ENCODE data around the gene HTR3D.
"Not testable (repeated sequence)": the region's sequence is repeated elsewhere in the genome, so short reads cannot be mapped to it uniquely, and the experiment has no call there.

Gene HTR3D

GRCh38 chr3:184029443-184029842, 2.1 kb upstream of the HTR3D start:
- Mint-ChIP-seq H3K4me3 (no peak overlapping the region), H3K27me3 (peaks cover 8% of the 10 kb centered on the region), H3K9me3 (no peaks in the 10 kb centered on the region), H3K4me1 (no peaks in the 10 kb centered on the region), H3K36me3 (ENCODE audit: low read depth) (no peaks in the 10 kb centered on the region), H3K27ac (no peak overlapping the region)
- ATAC-seq, result no peak
- no peak for DNase-seq

- Mint-ChIP-seq H3K4me3 (no peak overlapping the region), H3K4me1 (no peaks in the 10 kb centered on the region), H3K36me3 (ENCODE audit: low read depth) (no peaks in the 10 kb centered on the region), H3K27me3 (peaks cover 8% of the 10 kb centered on the region), H3K27ac (no peak overlapping the region), H3K9me3 (no peaks in the 10 kb centered on the region)
- ATAC-seq, result no peak
- no peak for DNase-seq
These were observed 1.0 kb upstream of the HTR3D start for GRCh38 chr3:184030536-184030935.

- Mint-ChIP-seq H3K36me3 (ENCODE audit: low read depth) (no peaks in the 10 kb centered on the region), H3K27ac (no peak overlapping the region), H3K4me1 (no peaks in the 10 kb centered on the region), H3K9me3 (no peaks in the 10 kb centered on the region), H3K4me3 (no peak overlapping the region), H3K27me3 (peaks cover 3% of the 10 kb centered on the region)
- no peak for ATAC-seq
- DNase-seq, result no peak
These were observed 6.3 kb downstream of the HTR3D start for GRCh38 chr3:184037816-184038215.

- H3K27ac Mint-ChIP-seq; H3K4me1 Mint-ChIP-seq; H3K9me3 Mint-ChIP-seq; H3K36me3 Mint-ChIP-seq (ENCODE audit: low read depth); H3K27me3 Mint-ChIP-seq; H3K4me3 Mint-ChIP-seq; ATAC-seq; DNase-seq: not testable (repeated sequence)
These were observed 6.8 kb downstream of the HTR3D start for GRCh38 chr3:184038307-184038706.

DNA sequence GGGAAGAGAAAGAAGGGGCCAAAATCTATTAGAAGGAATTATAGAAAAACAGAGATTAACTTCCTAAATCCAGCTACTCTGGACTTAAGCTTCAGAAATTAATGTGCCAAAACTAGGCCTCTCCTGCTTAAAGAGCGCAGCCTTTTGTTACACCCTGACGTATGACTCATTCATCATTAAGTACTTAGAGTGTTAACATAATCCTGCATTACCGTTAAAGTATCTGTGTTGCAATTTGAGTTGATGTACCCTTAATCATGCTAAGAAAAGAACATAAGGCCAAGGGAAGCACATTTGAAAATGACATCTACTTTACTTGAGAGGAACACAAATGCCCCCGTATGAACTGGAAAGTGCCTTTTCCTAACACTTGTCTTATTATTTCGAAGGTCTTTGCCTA, 7.9 kb downstream of the HTR3D start:
- DNase-seq (no peak), ATAC-seq (no peak)
- H3K27me3 Mint-ChIP-seq, result no peaks in the 10 kb centered on the region
- H3K36me3 Mint-ChIP-seq (ENCODE audit: low read depth), result no peaks in the 10 kb centered on the region
- H3K4me1 Mint-ChIP-seq, result no peaks in the 10 kb centered on the region
- H3K9me3 Mint-ChIP-seq, result no peaks in the 10 kb centered on the region
- H3K27ac Mint-ChIP-seq, result no peak overlapping the region
- H3K4me3 Mint-ChIP-seq, result no peak overlapping the region

DNA sequence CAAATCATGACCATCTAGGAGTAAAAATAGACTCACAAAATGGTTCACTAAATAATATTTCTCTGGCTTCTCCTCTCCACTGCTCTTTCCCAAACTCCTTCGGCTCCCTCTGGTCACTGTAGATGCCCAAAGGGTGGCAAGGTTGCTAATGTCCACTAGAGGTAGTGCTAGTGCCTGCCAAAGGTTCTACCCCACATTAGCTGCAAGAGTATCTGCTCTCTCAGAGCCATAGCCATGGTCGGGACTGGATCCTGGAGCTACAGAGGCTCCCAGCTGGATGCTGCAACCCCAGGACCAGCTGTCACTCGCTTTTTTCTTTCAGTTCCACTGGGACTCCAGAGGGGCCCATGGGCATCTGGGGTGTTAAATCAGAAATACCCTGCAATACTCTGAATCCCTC, 8.5 kb downstream of the HTR3D start:
- Mint-ChIP-seq H3K36me3 (ENCODE audit: low read depth) (no peaks in the 10 kb centered on the region), H3K27ac (no peak overlapping the region), H3K4me3 (no peak overlapping the region), H3K4me1 (no peaks in the 10 kb centered on the region), H3K9me3 (no peaks in the 10 kb centered on the region), H3K27me3 (peaks cover 2% of the 10 kb centered on the region)
- ATAC-seq, result no peak
- no peak for DNase-seq

DNA sequence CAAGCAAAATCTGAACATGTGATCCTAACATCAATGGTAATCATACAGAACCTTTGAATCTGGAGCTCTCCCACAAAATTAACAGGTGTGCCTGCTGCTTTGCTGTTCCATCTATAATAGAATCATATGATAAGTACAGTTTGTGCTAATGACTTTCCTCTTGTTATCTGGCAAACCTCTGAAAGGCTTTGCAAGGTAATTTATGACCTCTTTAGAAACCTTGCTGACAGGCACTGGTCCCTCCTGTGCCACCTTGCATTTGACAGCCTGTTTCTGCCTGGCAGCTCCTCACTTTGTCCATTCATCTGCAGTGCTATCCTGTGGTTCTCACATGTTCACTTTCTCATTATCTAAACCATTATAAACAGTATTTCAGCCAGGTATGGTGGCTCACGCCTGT, 11.1 kb downstream of the HTR3D start:
- Mint-ChIP-seq H3K27ac (no peak overlapping the region), H3K4me1 (no peaks in the 10 kb centered on the region), H3K9me3 (no peaks in the 10 kb centered on the region)

DNA sequence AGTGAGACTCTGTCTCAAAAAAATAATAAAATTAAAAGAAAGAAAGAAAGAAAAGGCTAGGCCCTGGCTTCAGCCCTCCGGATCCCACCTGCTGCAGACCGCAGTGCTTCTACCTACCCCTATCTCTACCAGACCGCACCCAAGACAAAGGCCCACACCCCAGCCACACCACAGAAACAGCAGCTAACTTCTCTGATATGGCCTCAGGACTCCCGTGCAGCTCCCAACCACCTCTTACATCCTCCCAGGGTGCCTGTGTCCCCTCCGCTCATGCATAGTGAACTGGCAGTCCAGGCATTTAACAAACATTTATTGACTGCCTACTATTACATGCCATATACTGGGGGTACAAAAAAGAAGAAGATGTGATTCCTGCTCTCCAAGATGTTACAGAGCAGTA, 14.5 kb downstream of the HTR3D start:
- no peak for DNase-seq
- H3K4me3 Mint-ChIP-seq, result no peak overlapping the region
- ATAC-seq, result no peak
- no peaks in the 10 kb centered on the region for H3K36me3 Mint-ChIP-seq (ENCODE audit: low read depth)
- no peaks in the 10 kb centered on the region for H3K4me1 Mint-ChIP-seq
- H3K9me3 Mint-ChIP-seq, result no peaks in the 10 kb centered on the region
- peaks cover 7% of the 10 kb centered on the region for H3K27me3 Mint-ChIP-seq
- H3K27ac Mint-ChIP-seq, result no peak overlapping the region

More for the DNA sequence above, 11.1 kb downstream of the HTR3D start:
- peaks cover 2% of the 10 kb centered on the region for H3K27me3 Mint-ChIP-seq
- H3K4me3 Mint-ChIP-seq, result no peak overlapping the region
- no peaks in the 10 kb centered on the region for H3K36me3 Mint-ChIP-seq (ENCODE audit: low read depth)
- no peak for ATAC-seq
- DNase-seq, result no peak

- ATAC-seq (no peak), DNase-seq (no peak)
- H3K36me3 Mint-ChIP-seq (ENCODE audit: low read depth), result no peaks in the 10 kb centered on the region
- no peaks in the 10 kb centered on the region for H3K9me3 Mint-ChIP-seq
- H3K4me1 Mint-ChIP-seq, result no peaks in the 10 kb centered on the region
- H3K4me3 Mint-ChIP-seq, result no peak overlapping the region
- no peak overlapping the region for H3K27ac Mint-ChIP-seq
- peaks cover 8% of the 10 kb centered on the region for H3K27me3 Mint-ChIP-seq
These were observed 18.8 kb downstream of the HTR3D start for GRCh38 chr3:184050217-184050847.

- DNase-seq (no peak), ATAC-seq (no peak)
- H3K36me3 Mint-ChIP-seq (ENCODE audit: low read depth), result no peaks in the 10 kb centered on the region
- no peak within 1 kb of the TSS for H3K4me3 Mint-ChIP-seq
- H3K4me1 Mint-ChIP-seq, result no peaks in the 10 kb centered on the region
- H3K9me3 Mint-ChIP-seq, result no peaks in the 10 kb centered on the region
- peaks cover 8% of the 10 kb centered on the region for H3K27me3 Mint-ChIP-seq
- no peak within 1 kb of the TSS for H3K27ac Mint-ChIP-seq
These were observed 21.2 kb downstream of the HTR3D start, which contains the start of gene HTR3C for GRCh38 chr3:184052767-184053166. Gene HTR3C, plus strand, starts transcription at chr3:184053047. Its CDS starts 34 bp downstream, at chr3:184053081.

- Mint-ChIP-seq H3K36me3 (ENCODE audit: low read depth) (no peaks in the 10 kb centered on the region), H3K27ac (no peak overlapping the region), H3K27me3 (no peaks in the 10 kb centered on the region), H3K4me1 (no peaks in the 10 kb centered on the region), H3K9me3 (no peaks in the 10 kb centered on the region), H3K4me3 (no peak overlapping the region)
- ATAC-seq (no peak), DNase-seq (no peak)
These were observed 26.5 kb downstream of the HTR3D start for GRCh38 chr3:184058029-184058428.

DNA sequence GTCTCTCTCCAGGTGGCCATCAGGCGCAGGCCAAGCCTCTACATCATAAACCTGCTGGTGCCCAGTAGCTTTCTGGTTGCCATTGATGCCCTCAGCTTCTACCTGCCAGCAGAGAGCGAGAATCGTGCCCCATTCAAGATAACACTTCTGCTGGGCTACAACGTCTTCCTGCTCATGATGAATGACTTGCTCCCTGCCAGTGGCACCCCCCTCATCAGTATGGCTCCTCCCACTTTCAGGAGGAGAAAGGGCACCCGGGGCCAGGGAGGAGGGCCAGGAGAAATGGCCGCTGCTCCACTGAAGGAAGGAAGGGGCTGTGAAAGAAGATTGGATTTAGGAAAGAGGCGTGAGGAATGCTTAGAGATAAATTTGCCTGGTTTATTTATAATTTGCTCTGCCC, 27.9 kb downstream of the HTR3D start:
- H3K4me3 Mint-ChIP-seq, result no peak overlapping the region
- no peaks in the 10 kb centered on the region for H3K36me3 Mint-ChIP-seq (ENCODE audit: low read depth)
- H3K27ac Mint-ChIP-seq, result no peak overlapping the region
- no peaks in the 10 kb centered on the region for H3K9me3 Mint-ChIP-seq
- peaks cover 3% of the 10 kb centered on the region for H3K27me3 Mint-ChIP-seq
- ATAC-seq (no peak), DNase-seq (no peak)
- H3K4me1 Mint-ChIP-seq, result no peaks in the 10 kb centered on the region

DNA sequence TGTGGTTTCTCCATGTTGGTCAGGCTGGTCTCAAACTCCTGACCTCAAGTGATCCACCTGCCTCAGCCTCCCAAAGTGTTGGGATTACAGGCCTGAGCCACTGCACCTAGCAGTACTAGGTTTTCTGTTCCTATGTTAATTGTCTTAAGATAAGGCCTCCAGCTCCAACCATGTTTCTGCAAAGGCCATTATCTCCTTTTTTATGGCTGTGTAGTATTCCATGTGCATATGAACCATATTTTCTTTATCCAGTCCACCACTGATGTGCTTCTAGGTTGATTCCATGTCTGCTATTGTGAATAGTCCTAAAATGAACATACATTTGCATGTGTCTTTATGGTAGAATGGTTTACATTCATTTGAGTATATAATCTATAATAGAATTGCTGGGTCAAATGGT, 31.1 kb downstream of the HTR3D start:
- Mint-ChIP-seq H3K27me3 (peaks cover 6% of the 10 kb centered on the region), H3K27ac (no peak overlapping the region), H3K4me1 (no peaks in the 10 kb centered on the region), H3K36me3 (ENCODE audit: low read depth) (no peaks in the 10 kb centered on the region), H3K9me3 (no peaks in the 10 kb centered on the region), H3K4me3 (no peak overlapping the region)
- DNase-seq (no peak), ATAC-seq (no peak)

GRCh38 chr3:184066211-184066610, 34.7 kb downstream of the HTR3D start:
- Mint-ChIP-seq H3K4me3 (no peak overlapping the region), H3K27me3 (peaks cover 11% of the 10 kb centered on the region), H3K27ac (no peak overlapping the region), H3K4me1 (no peaks in the 10 kb centered on the region), H3K9me3 (peaks cover 6% of the 10 kb centered on the region), H3K36me3 (ENCODE audit: low read depth) (no peaks in the 10 kb centered on the region)
- ATAC-seq, result no peak
- no peak for DNase-seq

DNA sequence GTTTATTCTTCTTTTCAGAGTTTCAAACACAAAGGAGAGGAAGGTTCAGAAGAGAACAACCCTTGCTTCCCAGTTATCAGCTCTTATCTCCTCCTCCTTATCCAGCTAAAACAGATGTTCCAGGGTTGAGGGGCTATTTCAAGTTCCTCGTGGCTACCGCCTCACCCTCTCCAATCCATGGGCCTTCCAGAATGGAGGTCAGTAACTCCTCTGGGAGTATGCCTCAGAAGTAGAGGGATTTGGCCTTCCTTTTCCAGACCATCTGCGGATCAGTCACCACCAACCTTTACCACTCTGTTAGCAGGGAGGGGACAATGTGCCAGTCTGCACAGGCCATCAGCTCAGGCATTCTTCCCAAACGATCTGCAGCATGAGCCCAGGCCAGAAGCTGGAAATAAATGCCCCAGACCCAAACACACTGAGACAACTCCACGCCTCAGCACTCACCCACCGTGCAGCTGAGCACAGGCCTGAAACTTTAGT, 36.1 kb downstream of the HTR3D start:
- peaks cover 6% of the 10 kb centered on the region for H3K9me3 Mint-ChIP-seq
- no peaks in the 10 kb centered on the region for H3K4me1 Mint-ChIP-seq
- no peak for DNase-seq
- peaks cover 15% of the 10 kb centered on the region for H3K27me3 Mint-ChIP-seq
- H3K4me3 Mint-ChIP-seq, result no peak overlapping the region
- ATAC-seq, result no peak
- no peaks in the 10 kb centered on the region for H3K36me3 Mint-ChIP-seq (ENCODE audit: low read depth)
- no peak overlapping the region for H3K27ac Mint-ChIP-seq

- no peaks in the 10 kb centered on the region for H3K4me1 Mint-ChIP-seq
- no peak overlapping the region for H3K27ac Mint-ChIP-seq
- ATAC-seq, result no peak
- DNase-seq, result no peak
- H3K36me3 Mint-ChIP-seq (ENCODE audit: low read depth), result no peaks in the 10 kb centered on the region
- H3K9me3 Mint-ChIP-seq, result peaks cover 6% of the 10 kb centered on the region
- no peak overlapping the region for H3K4me3 Mint-ChIP-seq
- peaks cover 15% of the 10 kb centered on the region for H3K27me3 Mint-ChIP-seq
These were observed 36.8 kb downstream of the HTR3D start for GRCh38 chr3:184068344-184068743.

All from activated naive CD8-positive, alpha-beta T cell treated with anti-CD3 and anti-CD28 coated beads, Interleukin-2, amount 50 U/mL, for 24 hours (primary cell).